Activated T-cell treated with anti-CD3 and anti-CD28 coated beads, Interleukin-2, amount 50 U/mL, for 24 hours (primary cell): ENCODE results near the gene SH3BP2.
A peak's percentile ranks its signal among the peaks of the same experiment; 100 is the strongest.

Experiments used
- DNase-seq: peaks from one replicate; pipeline ENCODE4 v3.0.0-alpha.2; 2020
- H3K27ac Mint-ChIP-seq: 2 replicates; pipeline ENCODE4 v1.8.0; 2020; ENCODE audit warnings: mild to moderate bottlenecking, mixed read lengths
- H3K27me3 Mint-ChIP-seq: 2 replicates; pipeline ENCODE4 v1.8.0; 2020; ENCODE audit warnings: mixed read lengths
- H3K36me3 Mint-ChIP-seq: 2 replicates; pipeline ENCODE4 v1.8.0; 2020; ENCODE audit warnings: low read depth, mixed read lengths
- H3K4me1 Mint-ChIP-seq: 2 replicates; pipeline ENCODE4 v1.8.0; 2020; ENCODE audit warnings: low read depth, mixed read lengths
- H3K4me3 Mint-ChIP-seq: 2 replicates; pipeline ENCODE4 v1.8.0; 2020; ENCODE audit warnings: mild to moderate bottlenecking, moderate library complexity, mixed read lengths
- H3K9me3 Mint-ChIP-seq: 2 replicates; pipeline ENCODE4 v1.8.0; 2020; ENCODE audit warnings: mixed read lengths

SH3BP2 gene

GRCh38 chr4:2813446-2814405 lies 20.8 kb downstream of the SH3BP2 start:
- Mint-ChIP-seq H3K9me3 (peaks cover 2% of the 10 kb centered on the region), H3K27me3 (no peaks in the 10 kb centered on the region), H3K27ac (peak overlapping the region; percentile 99), H3K4me1 (peaks cover 59% of the 10 kb centered on the region), H3K36me3 (peaks cover 51% of the 10 kb centered on the region), H3K4me3 (peak overlapping the region; percentile 94)
- no peak for DNase-seq

DNA sequence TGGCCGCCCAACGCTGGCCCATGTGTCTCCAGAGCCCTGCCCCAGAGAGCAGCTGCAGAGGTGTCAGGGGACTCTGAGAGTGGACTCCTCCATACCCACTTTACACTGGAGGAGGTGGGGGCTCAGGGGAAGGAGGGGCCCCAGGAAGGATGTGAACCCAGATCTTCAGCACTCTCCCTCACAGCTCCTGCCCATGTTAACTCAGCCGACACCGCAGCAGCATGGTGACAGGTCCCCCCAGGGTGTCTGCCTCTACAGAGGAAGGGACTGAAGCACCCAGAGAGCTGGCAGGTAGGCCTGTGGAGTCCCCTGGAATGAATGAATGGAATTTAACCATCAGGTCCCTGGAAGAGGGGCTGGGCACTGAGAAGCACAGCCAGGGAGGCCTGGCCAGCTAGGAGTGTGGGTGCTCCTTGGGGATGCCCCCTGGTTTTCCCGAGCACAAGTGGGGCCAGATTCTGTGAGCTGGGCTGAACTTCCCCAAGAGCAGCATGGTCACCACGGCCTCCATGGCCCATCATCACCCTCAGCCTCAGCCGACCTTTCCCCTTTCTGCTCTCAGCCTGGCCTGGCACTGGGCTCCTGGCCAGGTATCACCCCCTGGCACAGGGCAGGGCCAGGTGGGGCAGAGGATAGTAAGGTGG lies 21.9 kb downstream of the SH3BP2 start:
- no peak for DNase-seq
- Mint-ChIP-seq H3K36me3 (peaks cover 60% of the 10 kb centered on the region), H3K27ac (peak overlapping the region; percentile 29)

DNA sequence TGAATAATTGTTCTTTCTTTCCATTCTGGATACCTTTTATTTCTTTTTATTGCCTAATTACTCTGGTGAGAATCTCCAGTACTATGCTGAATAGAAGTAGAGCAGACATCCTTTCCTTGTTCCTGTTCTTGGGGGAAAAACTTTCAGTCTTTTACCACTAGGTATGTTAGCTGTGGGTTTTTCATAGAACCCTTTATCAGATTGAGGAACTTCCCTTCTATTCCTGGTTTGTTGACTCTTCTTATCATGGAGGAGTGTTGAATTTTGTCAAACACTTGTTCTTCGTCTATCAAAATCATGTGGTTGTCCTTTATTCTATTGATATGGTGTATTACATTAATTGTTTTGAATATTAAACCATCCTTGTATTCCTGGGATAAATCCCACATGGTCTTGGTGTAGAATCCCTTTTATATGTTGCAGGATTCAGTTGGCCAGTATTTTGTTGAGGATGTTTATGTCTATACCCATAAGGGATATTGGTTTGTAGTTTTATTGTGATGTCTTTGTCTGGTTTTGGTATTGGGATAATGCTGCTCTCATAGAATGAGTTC lies 23.6 kb downstream of the SH3BP2 start:
- Mint-ChIP-seq H3K4me3 (peak overlapping the region; percentile 77), H3K27ac (peak overlapping the region; percentile 88), H3K9me3 (peaks cover 2% of the 10 kb centered on the region), H3K36me3 (peaks cover 73% of the 10 kb centered on the region), H3K27me3 (no peaks in the 10 kb centered on the region), H3K4me1 (peaks cover 67% of the 10 kb centered on the region)
- no peak for DNase-seq

More for the DNA sequence above, 21.9 kb downstream of the SH3BP2 start:
- peaks cover 2% of the 10 kb centered on the region for H3K9me3 Mint-ChIP-seq
- H3K27me3 Mint-ChIP-seq: no peaks in the 10 kb centered on the region
- peaks cover 64% of the 10 kb centered on the region for H3K4me1 Mint-ChIP-seq
- H3K4me3 Mint-ChIP-seq: peak overlapping the region; percentile 94

GRCh38 chr4:2817137-2817536 lies 24.3 kb downstream of the SH3BP2 start:
- H3K36me3 Mint-ChIP-seq: peaks cover 70% of the 10 kb centered on the region

GRCh38 chr4:2817701-2818350 lies 24.9 kb downstream of the SH3BP2 start:
- peak overlapping the region; percentile 77 for H3K4me3 Mint-ChIP-seq
- H3K36me3 Mint-ChIP-seq: peaks cover 73% of the 10 kb centered on the region
- peak; percentile 54 for DNase-seq
- H3K27me3 Mint-ChIP-seq: no peaks in the 10 kb centered on the region
- peak overlapping the region; percentile 88 for H3K27ac Mint-ChIP-seq
- H3K4me1 Mint-ChIP-seq: peaks cover 59% of the 10 kb centered on the region
- H3K9me3 Mint-ChIP-seq: peaks cover 2% of the 10 kb centered on the region

More at GRCh38 chr4:2817137-2817536, 24.3 kb downstream of the SH3BP2 start:
- peak overlapping the region; percentile 88 for H3K27ac Mint-ChIP-seq
- H3K9me3 Mint-ChIP-seq: peaks cover 2% of the 10 kb centered on the region
- no peak for DNase-seq
- no peaks in the 10 kb centered on the region for H3K27me3 Mint-ChIP-seq
- peak overlapping the region; percentile 77 for H3K4me3 Mint-ChIP-seq
- H3K4me1 Mint-ChIP-seq: peaks cover 61% of the 10 kb centered on the region

DNA sequence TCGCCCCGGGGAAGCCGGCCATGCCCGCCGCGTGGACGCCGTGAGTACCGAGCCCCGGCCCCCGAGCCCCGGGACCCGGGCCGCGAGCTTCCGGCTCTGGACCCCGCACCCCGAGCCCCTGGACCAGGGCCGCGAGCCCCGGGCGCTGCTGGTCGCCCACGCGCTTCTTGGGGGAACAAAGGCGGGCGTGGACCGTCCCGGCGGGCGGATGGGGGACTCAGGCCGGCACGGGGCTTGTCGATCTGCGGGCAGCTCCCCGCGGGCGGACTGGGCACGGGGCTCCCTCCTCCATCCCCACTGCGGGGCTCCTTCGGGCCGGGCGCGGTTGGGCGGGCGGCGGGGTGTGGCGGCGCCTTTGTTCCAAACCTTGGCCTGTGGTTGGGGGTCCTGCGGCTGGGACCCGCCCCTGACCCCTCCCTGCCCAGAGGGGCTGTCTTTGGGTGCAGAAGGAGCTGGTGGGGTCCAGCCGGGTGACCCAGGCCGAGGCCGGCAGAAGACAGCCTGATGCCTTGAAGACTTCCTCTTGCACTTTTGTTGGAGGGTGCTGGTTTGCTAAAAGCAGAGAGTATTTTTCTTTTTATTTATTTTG lies 25.6 kb downstream of the SH3BP2 start:
- Mint-ChIP-seq H3K4me1 (peaks cover 53% of the 10 kb centered on the region), H3K27me3 (no peaks in the 10 kb centered on the region), H3K36me3 (peaks cover 73% of the 10 kb centered on the region), H3K9me3 (peaks cover 2% of the 10 kb centered on the region), H3K27ac (no peak overlapping the region), H3K4me3 (peak overlapping the region; percentile 62)
- DNase-seq: no peak

GRCh38 chr4:2819244-2820215 lies 26.6 kb downstream of the SH3BP2 start:
- Mint-ChIP-seq H3K36me3 (peaks cover 73% of the 10 kb centered on the region), H3K27me3 (no peaks in the 10 kb centered on the region), H3K4me3 (peak overlapping the region; percentile 62), H3K4me1 (peaks cover 42% of the 10 kb centered on the region), H3K27ac (peak overlapping the region; percentile 50), H3K9me3 (peaks cover 2% of the 10 kb centered on the region)
- no peak for DNase-seq

DNA sequence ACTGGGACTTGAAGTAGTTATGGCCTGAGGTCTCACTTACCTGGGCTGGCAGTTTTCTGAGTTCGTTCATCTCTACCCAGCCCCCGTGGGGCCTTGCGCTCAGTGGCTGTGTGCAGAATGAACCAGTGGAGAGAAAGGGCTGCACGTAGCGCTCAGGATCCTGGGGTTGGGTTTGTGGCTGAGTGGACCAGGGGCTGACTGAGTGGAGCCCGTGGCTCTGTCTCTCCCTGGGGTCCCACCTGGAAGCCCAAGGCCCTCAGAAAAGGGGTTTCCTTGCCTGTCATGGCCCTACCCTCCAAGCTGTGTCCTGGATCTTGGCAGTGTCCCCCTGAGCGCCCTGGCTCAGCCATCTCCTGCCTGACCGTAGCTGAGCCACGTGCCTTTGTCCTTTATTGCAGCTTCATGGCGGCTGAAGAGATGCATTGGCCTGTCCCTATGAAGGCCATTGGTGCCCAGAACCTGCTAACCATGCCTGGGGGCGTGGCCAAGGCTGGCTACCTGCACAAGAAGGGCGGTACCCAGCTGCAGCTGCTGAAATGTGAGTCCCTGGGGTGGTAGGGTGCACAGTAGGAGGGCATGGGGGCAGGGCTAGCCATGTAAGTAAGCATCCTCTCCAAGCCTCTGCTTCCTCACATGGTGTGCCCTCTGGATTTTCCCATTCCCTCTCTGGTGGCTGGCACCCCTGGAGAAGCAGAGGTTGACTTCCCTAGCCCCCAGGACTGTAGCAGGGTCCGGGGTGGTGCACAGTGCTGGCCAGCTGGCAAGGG lies 27.5 kb downstream of the SH3BP2 start:
- H3K27ac Mint-ChIP-seq: no peak overlapping the region
- peaks cover 33% of the 10 kb centered on the region for H3K4me1 Mint-ChIP-seq
- no peak for DNase-seq
- H3K36me3 Mint-ChIP-seq: peaks cover 73% of the 10 kb centered on the region
- peaks cover 2% of the 10 kb centered on the region for H3K9me3 Mint-ChIP-seq
- H3K4me3 Mint-ChIP-seq: no peak overlapping the region
- no peaks in the 10 kb centered on the region for H3K27me3 Mint-ChIP-seq

DNA sequence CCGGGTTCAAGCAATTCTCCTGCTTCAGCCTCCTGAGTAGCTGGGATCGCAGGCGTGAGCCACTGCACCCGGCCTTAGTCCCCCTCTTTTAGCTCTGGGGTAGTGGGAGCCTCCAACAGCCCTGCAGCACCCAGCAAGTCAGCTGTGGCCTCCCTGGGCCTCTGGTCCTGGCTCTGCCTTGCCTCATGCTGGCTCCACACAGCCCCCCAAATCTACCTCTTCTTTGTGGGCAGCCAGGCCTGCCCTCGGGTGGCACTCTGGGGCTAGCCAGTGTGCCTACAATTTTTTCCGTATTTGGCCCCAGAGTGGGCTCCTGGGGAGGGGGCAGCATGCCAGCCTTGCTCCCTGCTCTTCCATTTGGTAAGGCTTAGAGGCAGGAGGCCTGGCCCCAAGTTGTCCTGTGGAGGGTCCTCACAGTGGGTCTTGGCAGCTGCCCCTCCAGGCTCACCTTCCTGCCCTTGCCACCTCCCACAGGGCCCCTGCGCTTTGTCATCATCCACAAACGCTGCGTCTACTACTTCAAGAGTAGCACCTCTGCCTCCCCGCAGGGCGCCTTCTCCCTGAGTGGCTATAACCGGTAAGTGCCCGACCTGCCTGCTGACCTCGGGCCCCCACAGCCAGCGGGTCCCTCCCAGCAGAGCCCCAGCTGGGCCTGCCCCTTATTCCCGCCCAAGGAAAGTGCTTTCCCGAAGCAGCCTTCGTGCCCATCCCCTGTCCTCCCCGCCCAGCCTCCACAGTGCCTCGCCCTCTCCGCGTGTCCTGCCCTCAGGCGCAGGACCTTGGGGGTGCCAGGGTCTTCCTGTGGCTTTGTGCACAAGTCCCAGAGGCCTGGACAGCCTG lies 29.8 kb downstream of the SH3BP2 start:
- Mint-ChIP-seq H3K27me3 (no peaks in the 10 kb centered on the region), H3K27ac (peak overlapping the region; percentile 8), H3K4me1 (peaks cover 13% of the 10 kb centered on the region), H3K36me3 (peaks cover 78% of the 10 kb centered on the region), H3K4me3 (no peak overlapping the region), H3K9me3 (no peaks in the 10 kb centered on the region)
- DNase-seq: no peak

GRCh38 chr4:2823301-2823670 lies 30.4 kb downstream of the SH3BP2 start:
- H3K36me3 Mint-ChIP-seq: peaks cover 83% of the 10 kb centered on the region
- no peak overlapping the region for H3K4me3 Mint-ChIP-seq
- H3K27me3 Mint-ChIP-seq: no peaks in the 10 kb centered on the region
- H3K4me1 Mint-ChIP-seq: peaks cover 12% of the 10 kb centered on the region
- DNase-seq: no peak
- H3K9me3 Mint-ChIP-seq: no peaks in the 10 kb centered on the region
- peak overlapping the region; percentile 8 for H3K27ac Mint-ChIP-seq

GRCh38 chr4:2823671-2824328 lies 30.9 kb downstream of the SH3BP2 start:
- H3K4me1 Mint-ChIP-seq: peaks cover 10% of the 10 kb centered on the region
- H3K9me3 Mint-ChIP-seq: no peaks in the 10 kb centered on the region
- no peaks in the 10 kb centered on the region for H3K27me3 Mint-ChIP-seq
- no peak overlapping the region for H3K27ac Mint-ChIP-seq
- DNase-seq: no peak
- H3K36me3 Mint-ChIP-seq: peaks cover 88% of the 10 kb centered on the region
- no peak overlapping the region for H3K4me3 Mint-ChIP-seq
